ENCODE data around the gene TBC1D20. TPM values are rescaled to one million over a fixed set of nuclear protein-coding genes. Genes with fewer than 3 reads are reported as not detected.

The TBC1D20 gene
- total RNA-seq, 1 donor = 64.8 TPM

- Histone ChIP-seq H3K9me3 (ENCODE audit: low read depth, low read length) (no peaks in the 10 kb centered on the region), H3K36me3 (ENCODE audit: insufficient read depth, low read length) (peaks cover 56% of the 10 kb centered on the region), H3K79me2 (ENCODE audit: insufficient read depth, low read length) (peaks cover 2% of the 10 kb centered on the region), H3K27ac (ENCODE audit: low read depth, low read length) (no peak overlapping the region), H3K4me3 (ENCODE audit: insufficient read depth, low read length) (no peak overlapping the region), H4K20me1 (ENCODE audit: insufficient read depth, low read length) (no peaks in the 10 kb centered on the region), H3K27me3 (ENCODE audit: insufficient read depth, low read length) (no peaks in the 10 kb centered on the region), H3K4me2 (ENCODE audit: insufficient read depth, low read length) (no peak overlapping the region), H2AFZ (ENCODE audit: low read length) (no peak overlapping the region), H3K4me1 (ENCODE audit: insufficient read depth, low read length) (no peaks in the 10 kb centered on the region)
- peak; percentile 68 for DNase-seq (ENCODE audit: insufficient read length, low spot score, missing footprints)
- TF ChIP-seq CTCF (IDR thresholded peaks at IDR 0.05; ENCODE audit: extremely low read depth, low read depth, low read length) = no peak
Observed at GRCh38 chr20:421685-422250, 40.6 kb downstream of the TBC1D20 start.

GRCh38 chr20:420721-421574 lies 41.4 kb downstream of the TBC1D20 start:
- no peak overlapping the region for H3K27ac ChIP-seq (ENCODE audit: low read depth, low read length)
- DNase-seq (ENCODE audit: insufficient read length, low spot score, missing footprints) = peak; percentile 51
- H3K79me2 ChIP-seq (ENCODE audit: insufficient read depth, low read length) = peaks cover 2% of the 10 kb centered on the region
- no peak overlapping the region for H3K4me3 ChIP-seq (ENCODE audit: insufficient read depth, low read length)
- H3K4me2 ChIP-seq (ENCODE audit: insufficient read depth, low read length) = no peak overlapping the region
- no peaks in the 10 kb centered on the region for H3K9me3 ChIP-seq (ENCODE audit: low read depth, low read length)
- H2AFZ ChIP-seq (ENCODE audit: low read length) = no peak overlapping the region
- H3K4me1 ChIP-seq (ENCODE audit: insufficient read depth, low read length) = no peaks in the 10 kb centered on the region
- no peak for TF ChIP-seq CTCF (IDR thresholded peaks at IDR 0.05; ENCODE audit: extremely low read depth, low read depth, low read length)
- no peaks in the 10 kb centered on the region for H4K20me1 ChIP-seq (ENCODE audit: insufficient read depth, low read length)
- H3K36me3 ChIP-seq (ENCODE audit: insufficient read depth, low read length) = peaks cover 55% of the 10 kb centered on the region
- H3K27me3 ChIP-seq (ENCODE audit: insufficient read depth, low read length) = no peaks in the 10 kb centered on the region

GRCh38 chr20:420166-420620 lies 42.1 kb downstream of the TBC1D20 start:
- peaks cover 6% of the 10 kb centered on the region for H3K79me2 ChIP-seq (ENCODE audit: insufficient read depth, low read length)
- peaks cover 52% of the 10 kb centered on the region for H3K36me3 ChIP-seq (ENCODE audit: insufficient read depth, low read length)
- H3K4me3 ChIP-seq (ENCODE audit: insufficient read depth, low read length) = no peak overlapping the region
- TF ChIP-seq CTCF (IDR thresholded peaks at IDR 0.05; ENCODE audit: extremely low read depth, low read depth, low read length) = no peak
- peaks cover 3% of the 10 kb centered on the region for H3K4me1 ChIP-seq (ENCODE audit: insufficient read depth, low read length)
- no peak overlapping the region for H2AFZ ChIP-seq (ENCODE audit: low read length)
- H3K4me2 ChIP-seq (ENCODE audit: insufficient read depth, low read length) = no peak overlapping the region
- no peaks in the 10 kb centered on the region for H3K27me3 ChIP-seq (ENCODE audit: insufficient read depth, low read length)
- no peaks in the 10 kb centered on the region for H3K9me3 ChIP-seq (ENCODE audit: low read depth, low read length)
- H3K27ac ChIP-seq (ENCODE audit: low read depth, low read length) = no peak overlapping the region
- H4K20me1 ChIP-seq (ENCODE audit: insufficient read depth, low read length) = no peaks in the 10 kb centered on the region
- peak; percentile 86 for DNase-seq (ENCODE audit: insufficient read length, low spot score, missing footprints)

GRCh38 chr20:419556-420165 lies 42.7 kb downstream of the TBC1D20 start:
- no peak overlapping the region for H3K4me3 ChIP-seq (ENCODE audit: insufficient read depth, low read length)
- no peaks in the 10 kb centered on the region for H3K9me3 ChIP-seq (ENCODE audit: low read depth, low read length)
- no peak overlapping the region for H3K4me2 ChIP-seq (ENCODE audit: insufficient read depth, low read length)
- peaks cover 8% of the 10 kb centered on the region for H3K79me2 ChIP-seq (ENCODE audit: insufficient read depth, low read length)
- peaks cover 3% of the 10 kb centered on the region for H3K4me1 ChIP-seq (ENCODE audit: insufficient read depth, low read length)
- TF ChIP-seq CTCF (IDR thresholded peaks at IDR 0.05; ENCODE audit: extremely low read depth, low read depth, low read length) = no peak
- H3K36me3 ChIP-seq (ENCODE audit: insufficient read depth, low read length) = peaks cover 51% of the 10 kb centered on the region
- no peaks in the 10 kb centered on the region for H4K20me1 ChIP-seq (ENCODE audit: insufficient read depth, low read length)
- no peak overlapping the region for H2AFZ ChIP-seq (ENCODE audit: low read length)
- H3K27me3 ChIP-seq (ENCODE audit: insufficient read depth, low read length) = no peaks in the 10 kb centered on the region
- no peak overlapping the region for H3K27ac ChIP-seq (ENCODE audit: low read depth, low read length)
- no peak for DNase-seq (ENCODE audit: insufficient read length, low spot score, missing footprints)
